ENCODE measurements around the gene TATDN2.
"Not testable (repeated sequence)": the region's sequence is repeated elsewhere in the genome, so short reads cannot be mapped to it uniquely, and the experiment has no call there.

The TATDN2 gene

GRCh38 chr3:10269443-10269842 lies 21.2 kb downstream of the TATDN2 start:
- no peak overlapping the region for H3K27ac ChIP-seq (ENCODE audit: low read length)
- H3K9me3 ChIP-seq (ENCODE audit: control insufficient read depth in 2 of 2, low read length in 2 of 2) = no peaks in the 10 kb centered on the region
- H3K27me3 ChIP-seq (ENCODE audit: control insufficient read depth in 1 of 2, insufficient read depth in 2 of 2, low read length in 2 of 2) = no peaks in the 10 kb centered on the region
- no peak overlapping the region for H3K4me3 ChIP-seq (ENCODE audit: low read length in 2 of 2)
- no peak overlapping the region for H3K9ac ChIP-seq (ENCODE audit: low read length in 2 of 2)
- H3K36me3 ChIP-seq (ENCODE audit: control insufficient read depth in 2 of 2, insufficient read depth in 2 of 2, low read length in 2 of 2) = peaks cover 20 to 21% of the 10 kb centered on the region in 2 donors
- peaks cover 14% of the 10 kb centered on the region for H3K4me1 ChIP-seq (ENCODE audit: control insufficient read depth, insufficient read depth, low read length)

GRCh38 chr3:10272476-10272875 lies 24.2 kb downstream of the TATDN2 start:
- H3K9me3 ChIP-seq (ENCODE audit: control insufficient read depth in 2 of 2, low read length in 2 of 2); H3K9ac ChIP-seq (ENCODE audit: low read length in 2 of 2); H3K4me3 ChIP-seq (ENCODE audit: low read length in 2 of 2); H3K27ac ChIP-seq (ENCODE audit: low read length); H3K27me3 ChIP-seq (ENCODE audit: control insufficient read depth in 1 of 2, insufficient read depth in 2 of 2, low read length in 2 of 2): not testable (repeated sequence)
- H3K36me3 ChIP-seq (ENCODE audit: control insufficient read depth in 2 of 2, insufficient read depth in 2 of 2, low read length in 2 of 2) = peaks cover 18 to 30% of the 10 kb centered on the region in 2 donors
- peaks cover 14% of the 10 kb centered on the region for H3K4me1 ChIP-seq (ENCODE audit: control insufficient read depth, insufficient read depth, low read length)

- Histone ChIP-seq H3K4me3 (ENCODE audit: low read length in 2 of 2) (no peak overlapping the region), H3K4me1 (ENCODE audit: control insufficient read depth, insufficient read depth, low read length) (peaks cover 14% of the 10 kb centered on the region), H3K27me3 (ENCODE audit: control insufficient read depth in 1 of 2, insufficient read depth in 2 of 2, low read length in 2 of 2) (no peaks in the 10 kb centered on the region), H3K9me3 (ENCODE audit: control insufficient read depth in 2 of 2, low read length in 2 of 2) (no peaks in the 10 kb centered on the region), H3K9ac (ENCODE audit: low read length in 2 of 2) (no peak overlapping the region), H3K36me3 (ENCODE audit: control insufficient read depth in 2 of 2, insufficient read depth in 2 of 2, low read length in 2 of 2) (peaks cover 22 to 32% of the 10 kb centered on the region in 2 donors), H3K27ac (ENCODE audit: low read length) (no peak overlapping the region)
Measured at GRCh38 chr3:10272977-10273376, 24.7 kb downstream of the TATDN2 start.

- Histone ChIP-seq H3K9me3 (ENCODE audit: control insufficient read depth in 2 of 2, low read length in 2 of 2) (no peaks in the 10 kb centered on the region), H3K9ac (ENCODE audit: low read length in 2 of 2) (no peak overlapping the region), H3K27me3 (ENCODE audit: control insufficient read depth in 1 of 2, insufficient read depth in 2 of 2, low read length in 2 of 2) (no peaks in the 10 kb centered on the region), H3K27ac (ENCODE audit: low read length) (no peak overlapping the region), H3K4me3 (ENCODE audit: low read length in 2 of 2) (no peak overlapping the region), H3K36me3 (ENCODE audit: control insufficient read depth in 2 of 2, insufficient read depth in 2 of 2, low read length in 2 of 2) (peaks cover 31 to 39% of the 10 kb centered on the region in 2 donors), H3K4me1 (ENCODE audit: control insufficient read depth, insufficient read depth, low read length) (peaks cover 14% of the 10 kb centered on the region)
Measured at GRCh38 chr3:10273702-10274305, 25.5 kb downstream of the TATDN2 start.

DNA sequence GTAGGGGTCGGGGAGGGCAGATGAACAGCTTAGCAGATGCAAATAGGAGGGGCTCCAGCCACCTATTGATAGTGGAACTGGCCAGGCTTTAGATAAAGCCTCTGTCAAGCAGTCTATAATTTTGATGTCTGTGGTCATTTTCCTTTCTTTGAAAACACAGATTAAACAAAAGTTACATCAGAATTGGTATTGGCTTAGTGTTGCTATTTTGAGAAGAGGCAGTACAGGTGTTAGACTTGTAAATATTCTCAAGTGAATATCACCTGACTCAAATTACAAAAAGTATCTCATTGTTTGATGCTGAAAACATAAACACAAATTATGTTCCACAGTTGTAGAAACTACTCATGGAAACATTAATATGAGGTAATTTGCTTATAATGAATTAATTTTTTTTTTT lies 26.3 kb downstream of the TATDN2 start:
- H3K27me3 ChIP-seq (ENCODE audit: control insufficient read depth in 1 of 2, insufficient read depth in 2 of 2, low read length in 2 of 2) = no peaks in the 10 kb centered on the region
- H3K9me3 ChIP-seq (ENCODE audit: control insufficient read depth in 2 of 2, low read length in 2 of 2) = no peaks in the 10 kb centered on the region
- H3K4me1 ChIP-seq (ENCODE audit: control insufficient read depth, insufficient read depth, low read length) = peaks cover 14% of the 10 kb centered on the region
- H3K36me3 ChIP-seq (ENCODE audit: control insufficient read depth in 2 of 2, insufficient read depth in 2 of 2, low read length in 2 of 2) = peaks cover 36 to 40% of the 10 kb centered on the region in 2 donors
- no peak overlapping the region for H3K4me3 ChIP-seq (ENCODE audit: low read length in 2 of 2)
- no peak overlapping the region for H3K9ac ChIP-seq (ENCODE audit: low read length in 2 of 2)
- H3K27ac ChIP-seq (ENCODE audit: low read length) = no peak overlapping the region

DNA sequence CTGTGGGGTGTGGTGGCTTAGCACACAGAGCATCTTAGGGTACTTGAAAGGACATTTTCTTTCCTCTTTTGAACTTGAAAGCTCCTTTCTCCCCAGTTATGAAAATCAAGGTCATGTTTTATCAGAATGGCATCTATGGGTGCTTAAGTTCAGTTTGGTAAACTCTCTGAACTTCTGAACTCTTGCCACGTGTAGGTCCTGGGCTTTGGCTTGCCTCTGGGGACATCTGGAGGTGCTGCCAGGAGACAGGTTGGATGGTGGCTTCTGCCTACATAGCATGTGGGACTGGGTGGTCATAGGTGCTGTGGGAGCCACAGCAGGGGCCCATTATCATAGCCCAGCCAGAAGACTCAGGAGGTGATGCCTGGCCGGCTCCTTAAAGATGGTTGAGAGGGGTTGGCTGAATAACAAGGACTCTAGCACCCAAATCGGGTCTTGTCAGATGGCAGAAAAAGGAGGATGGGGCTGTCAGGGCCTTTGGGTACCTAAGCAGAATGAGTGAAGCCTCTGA lies 28.9 kb downstream of the TATDN2 start:
- Histone ChIP-seq H3K9ac (ENCODE audit: low read length in 2 of 2) (no peak overlapping the region), H3K4me3 (ENCODE audit: low read length in 2 of 2) (no peak overlapping the region), H3K27me3 (ENCODE audit: control insufficient read depth in 1 of 2, insufficient read depth in 2 of 2, low read length in 2 of 2) (no peaks in the 10 kb centered on the region), H3K4me1 (ENCODE audit: control insufficient read depth, insufficient read depth, low read length) (peaks cover 12% of the 10 kb centered on the region), H3K27ac (ENCODE audit: low read length) (no peak overlapping the region), H3K36me3 (ENCODE audit: control insufficient read depth in 2 of 2, insufficient read depth in 2 of 2, low read length in 2 of 2) (peaks cover 33 to 40% of the 10 kb centered on the region in 2 donors), H3K9me3 (ENCODE audit: control insufficient read depth in 2 of 2, low read length in 2 of 2) (no peaks in the 10 kb centered on the region)

DNA sequence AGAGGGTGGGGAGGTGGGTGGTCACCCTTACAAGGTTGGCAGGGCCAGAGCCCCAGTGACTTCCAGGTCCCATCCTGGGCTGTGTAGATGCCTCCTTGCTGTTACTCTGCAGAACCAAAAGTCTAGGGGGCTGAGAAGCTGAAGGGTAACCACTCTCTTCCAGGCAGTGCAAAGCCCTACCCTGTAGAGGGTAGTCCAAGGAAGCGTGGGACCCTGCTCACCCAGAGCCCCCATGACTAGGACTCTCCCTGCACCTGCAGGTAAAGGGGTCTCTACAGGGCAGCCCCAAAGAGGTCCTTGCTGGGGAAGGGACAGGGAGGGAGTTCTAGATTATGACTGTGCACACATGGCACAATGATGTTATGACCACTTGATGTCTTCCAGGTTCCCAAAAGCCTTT lies 30.2 kb downstream of the TATDN2 start:
- H3K27ac ChIP-seq (ENCODE audit: low read length) = no peak overlapping the region
- H3K4me1 ChIP-seq (ENCODE audit: control insufficient read depth, insufficient read depth, low read length) = peaks cover 8% of the 10 kb centered on the region
- peaks cover 36 to 45% of the 10 kb centered on the region in 2 donors for H3K36me3 ChIP-seq (ENCODE audit: control insufficient read depth in 2 of 2, insufficient read depth in 2 of 2, low read length in 2 of 2)
- no peaks in the 10 kb centered on the region for H3K27me3 ChIP-seq (ENCODE audit: control insufficient read depth in 1 of 2, insufficient read depth in 2 of 2, low read length in 2 of 2)
- H3K4me3 ChIP-seq (ENCODE audit: low read length in 2 of 2) = no peak overlapping the region
- no peaks in the 10 kb centered on the region for H3K9me3 ChIP-seq (ENCODE audit: control insufficient read depth in 2 of 2, low read length in 2 of 2)
- H3K9ac ChIP-seq (ENCODE audit: low read length in 2 of 2) = no peak overlapping the region

DNA sequence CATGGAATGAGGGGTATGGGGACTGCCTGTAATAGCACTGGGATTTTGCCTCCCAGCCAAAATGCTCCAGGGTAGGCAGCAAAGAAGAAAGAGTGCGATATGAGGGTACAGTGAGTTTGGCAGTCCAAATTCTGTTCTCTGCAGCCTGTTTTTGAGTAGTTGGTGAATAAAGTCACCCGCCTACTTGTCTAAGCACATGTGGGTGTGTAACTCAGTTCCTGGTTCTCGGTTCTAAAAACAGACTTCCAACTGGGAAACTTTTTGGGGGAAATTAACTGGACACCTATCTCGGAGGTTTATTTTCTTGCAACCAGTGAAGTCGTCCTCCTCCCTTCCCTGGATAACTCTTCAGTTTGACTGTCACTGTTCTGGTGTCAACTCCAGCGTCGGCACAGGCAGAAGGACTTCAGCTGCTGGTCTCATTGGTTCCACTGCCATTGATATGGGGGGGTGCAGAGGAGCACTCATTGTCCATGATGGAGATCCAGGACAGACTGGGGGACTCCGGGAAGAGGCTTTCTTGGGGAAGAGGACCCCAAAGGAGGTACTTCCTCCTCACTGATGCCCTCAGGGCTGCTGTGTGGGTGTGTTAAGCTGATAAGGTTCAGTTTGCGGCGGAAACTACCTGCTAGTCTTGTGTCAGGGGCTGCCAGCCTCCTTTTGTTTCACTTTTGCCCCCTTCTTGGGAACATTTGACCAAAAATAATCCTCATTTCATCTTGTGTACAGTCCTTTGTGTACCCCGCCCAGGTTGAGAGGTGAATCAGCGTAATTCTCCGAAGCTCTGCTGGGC lies 31.3 kb downstream of the TATDN2 start:
- peaks cover 36 to 45% of the 10 kb centered on the region in 2 donors for H3K36me3 ChIP-seq (ENCODE audit: control insufficient read depth in 2 of 2, insufficient read depth in 2 of 2, low read length in 2 of 2)
- H3K27me3 ChIP-seq (ENCODE audit: control insufficient read depth in 1 of 2, insufficient read depth in 2 of 2, low read length in 2 of 2) = no peaks in the 10 kb centered on the region

DNA sequence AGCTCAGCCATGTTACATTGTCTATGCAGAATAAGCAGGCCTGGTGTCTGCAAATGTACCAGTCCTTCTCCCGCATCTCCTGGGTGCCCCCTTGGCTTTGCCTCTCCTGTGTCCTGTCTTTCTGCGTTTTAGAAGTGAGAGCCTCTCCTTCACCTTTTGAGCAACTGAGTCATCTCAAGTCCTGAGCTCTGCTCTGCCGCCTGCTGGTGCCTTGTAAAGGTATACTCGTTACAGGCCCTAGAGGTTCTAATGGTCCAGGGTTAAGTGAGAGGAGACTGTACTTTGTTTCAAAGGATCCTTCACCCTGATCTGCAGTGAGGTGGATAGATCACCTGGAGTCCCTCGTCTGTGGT lies 31.9 kb downstream of the TATDN2 start:
- Histone ChIP-seq H3K9me3 (ENCODE audit: control insufficient read depth in 2 of 2, low read length in 2 of 2) (no peaks in the 10 kb centered on the region), H3K27ac (ENCODE audit: low read length) (no peak overlapping the region), H3K9ac (ENCODE audit: low read length in 2 of 2) (no peak overlapping the region), H3K4me1 (ENCODE audit: control insufficient read depth, insufficient read depth, low read length) (peaks cover 5% of the 10 kb centered on the region), H3K27me3 (ENCODE audit: control insufficient read depth in 1 of 2, insufficient read depth in 2 of 2, low read length in 2 of 2) (no peaks in the 10 kb centered on the region), H3K4me3 (ENCODE audit: low read length in 2 of 2) (no peak overlapping the region), H3K36me3 (ENCODE audit: control insufficient read depth in 2 of 2, insufficient read depth in 2 of 2, low read length in 2 of 2) (peaks cover 41 to 48% of the 10 kb centered on the region in 2 donors)

More for the DNA sequence above, 31.3 kb downstream of the TATDN2 start:
- H3K9ac ChIP-seq (ENCODE audit: low read length in 2 of 2) = no peak overlapping the region
- H3K27ac ChIP-seq (ENCODE audit: low read length) = no peak overlapping the region
- no peaks in the 10 kb centered on the region for H3K9me3 ChIP-seq (ENCODE audit: control insufficient read depth in 2 of 2, low read length in 2 of 2)
- peaks cover 5% of the 10 kb centered on the region for H3K4me1 ChIP-seq (ENCODE audit: control insufficient read depth, insufficient read depth, low read length)
- no peak overlapping the region for H3K4me3 ChIP-seq (ENCODE audit: low read length in 2 of 2)

- Histone ChIP-seq H3K36me3 (ENCODE audit: control insufficient read depth in 2 of 2, insufficient read depth in 2 of 2, low read length in 2 of 2) (peaks cover 42 to 48% of the 10 kb centered on the region in 2 donors), H3K9me3 (ENCODE audit: control insufficient read depth in 2 of 2, low read length in 2 of 2) (no peaks in the 10 kb centered on the region), H3K4me1 (ENCODE audit: control insufficient read depth, insufficient read depth, low read length) (peaks cover 5% of the 10 kb centered on the region), H3K4me3 (ENCODE audit: low read length in 2 of 2) (no peak overlapping the region), H3K27me3 (ENCODE audit: control insufficient read depth in 1 of 2, insufficient read depth in 2 of 2, low read length in 2 of 2) (no peaks in the 10 kb centered on the region), H3K9ac (ENCODE audit: low read length in 2 of 2) (no peak overlapping the region), H3K27ac (ENCODE audit: low read length) (no peak overlapping the region)
Measured at GRCh38 chr3:10280571-10280970, 32.3 kb downstream of the TATDN2 start.

GRCh38 chr3:10281951-10282350 lies 33.7 kb downstream of the TATDN2 start:
- H3K4me1 ChIP-seq (ENCODE audit: control insufficient read depth, insufficient read depth, low read length) = peaks cover 5% of the 10 kb centered on the region
- H3K27ac ChIP-seq (ENCODE audit: low read length) = no peak overlapping the region
- H3K36me3 ChIP-seq (ENCODE audit: control insufficient read depth in 2 of 2, insufficient read depth in 2 of 2, low read length in 2 of 2) = peaks cover 43% of the 10 kb centered on the region in 2 donors
- H3K4me3 ChIP-seq (ENCODE audit: low read length in 2 of 2) = no peak overlapping the region
- no peaks in the 10 kb centered on the region for H3K27me3 ChIP-seq (ENCODE audit: control insufficient read depth in 1 of 2, insufficient read depth in 2 of 2, low read length in 2 of 2)
- H3K9ac ChIP-seq (ENCODE audit: low read length in 2 of 2) = no peak overlapping the region
- no peaks in the 10 kb centered on the region for H3K9me3 ChIP-seq (ENCODE audit: control insufficient read depth in 2 of 2, low read length in 2 of 2)

All from stomach smooth muscle (tissue), 2 donors.